Muscle of leg (tissue), 11 donors: ENCODE measurements around the gene KIAA0586. TPM values are rescaled to one million over a fixed set of nuclear protein-coding genes. Genes with fewer than 3 reads are reported as not detected.
"Not testable (repeated sequence)": the region's sequence is repeated elsewhere in the genome, so short reads cannot be mapped to it uniquely, and the experiment has no call there.

ENCODE experiments used
- DNase-seq: peaks from one replicate; pipeline ENCODE4 v3.0.0; 2013
- H3K27ac ChIP-seq: one replicate; pipeline ENCODE4 v1.5.1; 2013; ENCODE audit warnings: mild to moderate bottlenecking, low read length, control low read depth
- H3K27me3 ChIP-seq: one replicate; pipeline ENCODE4 v1.6.1; 2013; ENCODE audit warnings: low read length; ENCODE audit not compliant: control insufficient read depth, insufficient read depth
- H3K36me3 ChIP-seq: one replicate; pipeline ENCODE4 v1.6.1; 2013; ENCODE audit warnings: low read length; ENCODE audit not compliant: control insufficient read depth, insufficient read depth
- H3K4me1 ChIP-seq: one replicate; pipeline ENCODE4 v1.6.1; 2013; ENCODE audit warnings: low read length; ENCODE audit not compliant: control insufficient read depth, insufficient read depth
- H3K4me3 ChIP-seq: one replicate; pipeline ENCODE4 v1.5.1; 2013; ENCODE audit warnings: low read length, control low read depth
- H3K9me3 ChIP-seq: replicated peaks from 2 replicates; pipeline ENCODE4 v1.6.1; 2013; ENCODE audit warnings: low read depth, low read length; ENCODE audit not compliant: control insufficient read depth
- WGBS: methylation state at CpG from one replicate; pipeline ENCODE4 v1.1.5; 2013; ENCODE audit warnings: missing lambda C conversion rate; ENCODE audit not compliant: insufficient coverage; 5-methylcytosine and 5-hydroxymethylcytosine counted together
- polyA plus RNA-seq, 8 donors: library from polyadenylated mRNA; unstranded; fragments of 120-200 nt; gene quantifications; one replicate each; pipeline versions ENCODE4 v1.2.1 to v1.2.3, GENCODE V29; 2013; ENCODE audit warnings: inconsistent platforms in 1 of 8, low replicate concordance in 1 of 8; ENCODE audit not compliant: insufficient read length in 8 of 8, insufficient read depth in 1 of 8
- total RNA-seq: library from RNA; stranded (reverse); fragments of 120-200 nt; gene quantifications from one replicate; pipeline ENCODE4 v1.2.4, GENCODE V29; 2013

Gene KIAA0586
- total and polyA plus RNA-seq, 9 donors, result 11.2 to 20.1 (median 16.7) TPM

DNA sequence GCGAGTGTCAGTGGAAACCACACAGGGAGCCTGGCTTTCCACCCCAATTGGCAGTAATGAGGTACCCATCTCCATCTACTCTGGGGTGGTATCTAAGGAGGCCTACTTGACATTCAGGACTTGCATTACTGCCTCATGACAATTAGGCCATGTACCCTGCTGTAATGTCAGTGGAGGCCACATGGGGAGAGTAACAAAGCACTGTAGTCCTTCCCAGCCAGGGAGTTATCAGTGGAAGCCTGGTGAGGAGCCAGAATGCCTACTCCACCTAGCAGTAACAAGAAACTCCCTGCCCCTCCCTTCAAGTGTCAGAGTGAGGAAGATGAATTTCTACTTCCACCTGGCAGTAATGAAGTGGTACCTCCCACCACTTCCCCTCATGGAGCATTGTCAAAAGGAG, 12.7 kb upstream of the KIAA0586 start:
- H3K36me3 ChIP-seq, result peaks cover 43% of the 10 kb centered on the region
- no peak overlapping the region for H3K4me3 ChIP-seq
- DNase-seq, result no peak
- whole genome bisulfite sequencing, result 100% methylated on average over 1 of the region's 1 CpG
- no peak overlapping the region for H3K27ac ChIP-seq
- H3K27me3 ChIP-seq, result no peaks in the 10 kb centered on the region
- no peaks in the 10 kb centered on the region for H3K9me3 ChIP-seq
- no peaks in the 10 kb centered on the region for H3K4me1 ChIP-seq

DNA sequence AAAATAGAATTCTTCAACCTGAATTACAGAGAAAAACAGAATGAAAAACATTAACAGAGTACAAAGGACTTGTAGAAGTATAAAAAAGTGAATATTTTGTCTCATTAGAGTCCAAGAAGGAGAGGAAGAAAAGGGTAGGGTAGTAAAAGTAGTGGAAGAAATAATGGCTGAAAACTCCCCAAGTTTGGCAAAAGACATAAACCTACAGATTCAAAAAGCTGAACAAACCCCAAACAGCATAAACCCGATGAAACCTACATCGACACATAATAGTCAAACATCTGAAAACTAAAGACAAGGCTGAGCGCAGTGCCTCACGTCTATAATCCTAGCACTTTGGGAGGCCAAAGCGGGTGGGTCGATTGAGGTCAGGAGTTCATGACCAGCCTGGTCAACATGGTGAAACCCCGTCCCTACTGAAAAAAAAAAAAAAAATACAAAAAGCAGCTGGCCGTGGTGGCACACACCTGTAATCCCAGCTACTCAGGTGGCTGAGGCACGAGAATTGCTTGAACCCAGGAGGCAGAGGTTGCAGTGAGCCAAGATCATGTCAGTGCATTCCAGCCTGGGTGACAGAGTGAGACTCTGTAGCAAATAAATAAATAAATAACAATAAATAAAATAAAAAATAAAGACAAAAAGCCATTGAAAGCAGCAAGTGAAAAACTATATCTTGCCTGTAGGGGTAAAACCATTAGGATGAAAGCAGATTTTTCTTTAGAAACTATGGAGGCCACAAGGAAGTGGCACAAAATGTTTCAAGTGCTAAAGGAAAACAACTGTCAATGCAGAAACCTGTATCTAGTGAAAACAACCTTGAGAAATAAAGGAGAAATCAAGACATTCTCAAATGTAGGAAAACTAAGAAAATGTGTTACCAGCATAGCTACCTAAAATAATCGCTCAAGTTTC, 11.6 kb upstream of the KIAA0586 start:
- no peak overlapping the region for H3K4me3 ChIP-seq
- H3K27ac ChIP-seq, result no peak overlapping the region
- H3K36me3 ChIP-seq, result peaks cover 39% of the 10 kb centered on the region
- H3K27me3 ChIP-seq, result no peaks in the 10 kb centered on the region
- 98% methylated on average over 6 of the region's 10 CpGs for WGBS
- DNase-seq, result no peak
- no peaks in the 10 kb centered on the region for H3K9me3 ChIP-seq
- no peaks in the 10 kb centered on the region for H3K4me1 ChIP-seq

DNA sequence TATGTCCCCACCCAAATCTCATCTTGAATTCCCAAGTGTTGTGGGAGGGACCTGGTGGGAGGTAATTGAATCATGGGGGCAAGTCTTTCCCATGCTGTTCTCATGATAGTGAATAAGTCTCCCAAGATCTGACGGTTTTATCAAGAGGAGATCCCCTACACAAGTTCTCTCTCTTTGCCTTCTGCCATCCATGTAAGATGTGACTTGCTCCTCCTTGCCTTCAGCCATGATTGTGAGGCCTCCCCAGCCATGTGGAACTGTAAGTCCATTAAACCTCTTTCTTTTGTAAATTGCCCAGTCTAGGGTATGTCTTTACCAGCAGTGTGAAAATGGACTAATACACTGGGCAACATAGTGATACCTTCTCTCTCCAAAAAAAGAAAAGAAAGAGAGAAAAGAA, 10.6 kb upstream of the KIAA0586 start:
- WGBS, result 100% methylated on average over 1 of the region's 1 CpG
- H3K27me3 ChIP-seq, H3K4me3 ChIP-seq, H3K27ac ChIP-seq, H3K4me1 ChIP-seq, H3K9me3 ChIP-seq, DNase-seq: not testable (repeated sequence)
- peaks cover 32% of the 10 kb centered on the region for H3K36me3 ChIP-seq

DNA sequence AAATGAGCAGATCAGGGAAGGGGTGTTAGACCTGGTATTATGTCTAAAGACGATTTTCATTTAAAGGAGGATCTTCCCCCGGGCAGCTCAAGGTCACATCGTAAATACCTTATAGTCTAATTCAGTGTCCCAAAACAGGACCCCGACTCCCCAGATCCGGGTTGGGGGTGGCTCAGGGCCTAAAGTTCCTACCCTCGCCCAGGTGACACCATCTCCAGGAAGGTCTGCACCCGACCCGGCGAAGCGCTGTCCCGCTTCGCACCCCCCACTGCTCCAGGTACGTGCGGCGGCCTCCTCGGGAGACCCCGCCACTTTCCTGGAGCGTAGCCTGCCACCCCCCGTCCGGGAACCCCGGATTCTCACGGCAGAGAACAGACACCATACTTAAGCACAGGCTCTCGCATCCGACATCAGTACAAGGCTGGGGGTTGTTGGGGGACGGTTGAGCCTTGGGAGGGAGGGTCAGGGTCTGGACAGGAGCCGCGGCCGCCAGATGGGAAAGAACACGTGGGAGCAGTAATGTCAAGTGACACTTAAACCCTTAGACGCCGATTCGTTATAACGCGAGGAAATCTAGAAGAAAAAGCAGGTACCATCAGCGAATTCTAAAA, 744 bp upstream of the KIAA0586 start:
- Histone ChIP-seq H3K4me1 (peaks cover 6% of the 10 kb centered on the region), H3K9me3 (no peaks in the 10 kb centered on the region), H3K27me3 (no peaks in the 10 kb centered on the region), H3K4me3 (peak overlapping the region; percentile 99), H3K27ac (peak overlapping the region; percentile 98), H3K36me3 (peaks cover 5% of the 10 kb centered on the region)
- DNase-seq, result peak; percentile 89
- WGBS, result 0% methylated on average over 19 of the region's 35 CpGs

DNA sequence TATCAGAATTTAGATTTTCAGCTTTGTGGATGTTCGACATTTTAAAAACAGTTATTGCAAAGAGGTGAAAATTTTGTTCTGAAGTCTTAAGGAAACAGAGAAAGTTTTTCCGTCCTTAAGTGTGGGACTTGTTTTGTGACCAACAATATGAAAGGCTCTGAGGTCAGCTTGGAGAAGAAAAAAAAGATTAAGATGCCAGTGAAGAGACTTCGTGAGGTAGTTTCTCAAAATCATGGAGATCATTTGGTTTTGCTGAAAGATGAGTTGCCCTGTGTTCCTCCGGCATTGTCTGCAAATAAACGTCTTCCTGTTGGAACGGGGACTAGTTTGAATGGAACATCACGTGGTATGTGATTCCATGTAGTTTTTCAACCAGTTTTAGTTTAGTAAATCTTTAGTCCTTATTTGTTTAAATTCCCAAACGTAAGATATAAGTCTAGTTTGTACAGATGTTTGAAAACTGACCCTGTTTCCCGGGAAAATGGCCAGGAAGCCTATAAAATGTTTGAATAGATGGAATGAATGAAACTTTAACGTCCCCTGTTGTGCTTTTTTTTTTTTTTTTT, 682 bp downstream of the KIAA0586 start:
- WGBS, result 0% methylated on average over 2 of the region's 10 CpGs
- peaks cover 7% of the 10 kb centered on the region for H3K36me3 ChIP-seq
- peak; percentile 85 for DNase-seq

DNA sequence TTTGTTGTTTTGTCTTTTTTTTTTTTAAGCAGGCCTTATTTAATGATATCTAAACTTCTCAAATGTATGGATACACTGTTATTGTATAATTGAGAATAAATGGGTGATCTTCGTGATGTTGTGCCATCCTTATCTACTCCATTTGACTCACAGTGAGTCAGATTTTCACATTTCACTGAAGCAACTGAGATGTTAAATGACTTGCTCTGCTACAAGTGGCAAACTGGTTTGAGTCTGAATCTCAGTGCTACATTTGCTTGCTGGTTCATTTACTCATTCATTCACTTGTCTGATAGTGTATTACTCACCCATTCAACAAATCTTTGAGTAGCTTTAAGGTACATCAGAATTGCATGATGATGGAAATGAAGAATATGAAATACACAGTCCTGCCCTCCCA, 2.6 kb downstream of the KIAA0586 start:
- DNase-seq, result no peak
- no CpG with 5 or more reads among the region's 1 CpG for WGBS
- peaks cover 16% of the 10 kb centered on the region for H3K36me3 ChIP-seq
- H3K9me3 ChIP-seq, result no peaks in the 10 kb centered on the region
- H3K27me3 ChIP-seq, result no peaks in the 10 kb centered on the region
- peaks cover 6% of the 10 kb centered on the region for H3K4me1 ChIP-seq
- H3K27ac ChIP-seq, result no peak overlapping the region
- H3K4me3 ChIP-seq, result no peak overlapping the region

More for the DNA sequence above, 682 bp downstream of the KIAA0586 start:
- Histone ChIP-seq H3K9me3 (no peaks in the 10 kb centered on the region), H3K27me3 (no peaks in the 10 kb centered on the region), H3K27ac (peak overlapping the region; percentile 98), H3K4me3 (peak overlapping the region; percentile 99), H3K4me1 (peaks cover 6% of the 10 kb centered on the region)

DNA sequence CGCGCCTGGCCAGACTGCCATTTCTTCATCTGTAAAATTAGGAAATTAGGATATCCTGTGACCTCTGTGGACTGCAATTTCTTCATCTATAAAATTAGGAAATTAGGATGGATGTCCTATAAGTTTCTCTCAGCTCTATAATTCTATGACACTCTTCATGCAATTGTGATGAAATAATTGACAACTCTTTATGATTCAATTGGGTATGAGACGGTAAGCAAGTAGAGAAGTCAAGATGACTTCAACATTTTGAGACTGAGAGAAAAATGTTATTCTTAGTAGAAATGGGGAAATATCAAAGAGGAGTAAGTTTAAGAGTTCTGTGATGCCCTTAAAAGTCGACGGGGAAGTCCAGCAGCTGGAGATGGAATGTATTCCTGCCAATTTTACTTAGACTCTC, 12.0 kb downstream of the KIAA0586 start:
- no peak for DNase-seq
- WGBS, result 80% methylated on average over 1 of the region's 5 CpGs
- no peaks in the 10 kb centered on the region for H3K27me3 ChIP-seq
- no peaks in the 10 kb centered on the region for H3K4me1 ChIP-seq
- H3K9me3 ChIP-seq, result no peaks in the 10 kb centered on the region
- no peak overlapping the region for H3K27ac ChIP-seq
- no peak overlapping the region for H3K4me3 ChIP-seq
- H3K36me3 ChIP-seq, result peaks cover 13% of the 10 kb centered on the region

DNA sequence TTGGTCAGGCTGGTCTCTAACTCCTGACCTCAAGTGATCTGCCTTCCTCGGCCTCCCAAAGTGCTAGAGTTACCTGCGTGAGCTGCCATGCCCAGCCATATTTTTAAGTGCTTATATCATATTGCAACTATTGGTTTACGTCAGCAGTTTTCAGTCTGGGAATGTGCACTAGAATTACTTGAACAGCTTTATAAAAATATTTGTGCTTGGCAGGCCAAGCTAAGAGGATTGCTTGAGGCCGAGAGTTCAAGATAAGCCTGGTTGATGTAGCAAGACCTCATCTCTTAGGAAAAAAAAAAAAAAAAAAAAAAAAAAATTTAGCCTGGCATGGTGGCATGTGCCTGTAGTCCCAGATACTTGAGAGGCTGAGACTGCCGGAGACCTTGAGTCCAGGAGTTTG, 17.1 kb downstream of the KIAA0586 start:
- no peak for DNase-seq
- Histone ChIP-seq H3K27me3 (no peaks in the 10 kb centered on the region), H3K36me3 (peaks cover 15% of the 10 kb centered on the region), H3K4me1 (no peaks in the 10 kb centered on the region), H3K27ac (no peak overlapping the region), H3K9me3 (no peaks in the 10 kb centered on the region), H3K4me3 (no peak overlapping the region)
- WGBS, result no CpG with 5 or more reads among the region's 5 CpGs

DNA sequence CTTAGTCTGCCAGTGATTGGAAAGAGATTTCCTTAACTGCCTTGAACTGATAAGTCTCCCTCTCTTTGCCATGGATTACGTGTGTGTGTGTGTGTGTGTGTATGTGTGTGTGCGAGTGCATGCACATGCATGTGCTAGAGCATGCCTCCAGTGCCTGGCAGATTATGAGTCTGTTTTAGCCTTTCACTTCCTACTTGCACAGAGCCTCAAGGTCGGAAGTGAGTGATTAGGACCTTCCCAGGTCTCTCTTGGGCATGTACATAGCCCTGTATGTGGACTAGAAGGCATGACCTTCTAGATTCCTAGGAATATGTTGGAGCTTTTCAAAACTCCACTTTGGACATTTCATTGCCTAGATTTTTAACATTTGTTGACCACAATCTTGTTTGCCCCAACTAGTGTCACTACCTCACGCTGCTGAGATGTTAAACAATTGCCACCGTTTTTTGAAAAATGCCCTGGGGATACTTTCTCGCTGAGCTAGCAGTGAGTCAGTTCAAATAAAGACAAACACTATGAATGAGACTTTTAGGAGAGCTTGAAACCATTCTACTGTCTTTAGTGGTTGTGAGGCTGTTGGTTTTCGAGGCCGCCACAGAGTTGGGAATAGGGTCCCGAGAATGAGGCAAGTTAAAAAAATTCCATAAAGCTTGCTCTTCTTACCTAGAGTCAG, 28.2 kb downstream of the KIAA0586 start:
- H3K27ac ChIP-seq, result no peak overlapping the region
- no peaks in the 10 kb centered on the region for H3K4me1 ChIP-seq
- H3K36me3 ChIP-seq, result peaks cover 20% of the 10 kb centered on the region
- WGBS, result 100% methylated on average over 2 of the region's 9 CpGs
- DNase-seq, result no peak
- no peaks in the 10 kb centered on the region for H3K27me3 ChIP-seq
- H3K9me3 ChIP-seq, result no peaks in the 10 kb centered on the region
- no peak overlapping the region for H3K4me3 ChIP-seq

DNA sequence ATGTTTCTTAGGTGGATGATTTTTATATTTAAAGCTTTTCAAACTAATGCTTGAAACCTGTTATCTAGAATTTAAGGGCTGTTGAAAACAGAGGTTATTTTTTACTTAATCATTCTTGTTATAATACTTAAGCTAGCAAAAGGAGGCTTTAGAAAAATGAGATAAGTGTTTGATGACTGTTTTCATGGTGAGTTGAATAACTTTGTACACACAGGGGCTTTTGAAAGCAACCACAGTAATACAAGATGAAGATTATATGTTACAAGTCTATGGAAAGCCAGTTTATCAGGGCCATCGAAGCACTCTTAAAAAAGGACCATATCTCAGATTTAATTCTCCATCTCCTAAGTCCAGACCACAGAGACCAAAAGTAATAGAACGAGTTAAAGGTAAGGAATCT, 33.3 kb downstream of the KIAA0586 start:
- peaks cover 21% of the 10 kb centered on the region for H3K36me3 ChIP-seq
- no CpG with 5 or more reads among the region's 2 CpGs for WGBS

More for the DNA sequence above, 33.3 kb downstream of the KIAA0586 start:
- H3K4me1 ChIP-seq, result no peaks in the 10 kb centered on the region
- H3K4me3 ChIP-seq, result no peak overlapping the region
- no peaks in the 10 kb centered on the region for H3K9me3 ChIP-seq
- no peak for DNase-seq
- H3K27ac ChIP-seq, result no peak overlapping the region
- H3K27me3 ChIP-seq, result no peaks in the 10 kb centered on the region
